Nephron progenitor cell (in vitro differentiated cells): ENCODE measurements around the gene RBMS1.

Experiments used
- DNase-seq: peaks from one replicate; pipeline ENCODE4 v3.0.0; 2021
- H3K27ac Mint-ChIP-seq: 2 replicates; pipeline ENCODE4 v1.8.0; 2021; ENCODE audit warnings: mild to moderate bottlenecking, moderate library complexity, mixed read lengths
- H3K27me3 Mint-ChIP-seq: 2 replicates; pipeline ENCODE4 v1.8.0; 2021; ENCODE audit warnings: mild to moderate bottlenecking, low read depth, mixed read lengths; ENCODE audit not compliant: poor library complexity
- H3K36me3 Mint-ChIP-seq: 2 replicates; pipeline ENCODE4 v1.8.0; 2021; ENCODE audit warnings: low read depth, mixed read lengths
- H3K4me1 Mint-ChIP-seq: 2 replicates; pipeline ENCODE4 v1.8.0; 2021; ENCODE audit warnings: mixed read lengths
- H3K4me3 Mint-ChIP-seq: 2 replicates; pipeline ENCODE4 v1.8.0; 2021; ENCODE audit warnings: mild to moderate bottlenecking, moderate library complexity, mixed read lengths
- H3K9me3 Mint-ChIP-seq: 2 replicates; pipeline ENCODE4 v1.8.0; 2021; ENCODE audit warnings: mild to moderate bottlenecking, moderate library complexity, mixed read lengths
- CTCF ChIP-seq: fragments of 200-600 bp; sonication (generic); IDR thresholded peaks from 2 replicates; pipeline ENCODE4 v1.5.0; 2021; ENCODE audit warnings: antibody characterized with exemption

Gene RBMS1

GRCh38 chr2:160402997-160403979, 90.3 kb downstream of the RBMS1 start:
- no peaks in the 10 kb centered on the region for H3K27me3 Mint-ChIP-seq

DNA sequence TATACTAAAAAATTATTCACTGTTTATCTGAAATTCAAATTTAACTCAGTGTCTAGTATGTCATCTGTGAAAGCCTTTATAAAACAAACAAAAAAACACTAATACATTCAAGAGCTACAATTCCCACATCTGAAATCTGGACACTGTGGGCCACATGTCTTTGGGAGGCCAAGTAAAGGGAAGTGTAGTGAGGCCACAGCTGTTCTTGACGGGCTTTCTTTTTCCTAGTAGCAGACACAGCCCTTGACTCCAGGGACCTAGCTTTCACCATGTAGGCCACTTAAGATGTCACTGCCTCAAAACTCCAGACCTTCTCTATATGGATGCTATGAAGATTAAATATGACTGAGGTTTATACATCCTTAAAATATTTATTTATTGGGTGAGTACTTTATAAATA, 91.1 kb downstream of the RBMS1 start:
- peaks cover 55% of the 10 kb centered on the region for H3K4me1 Mint-ChIP-seq
- no peak for TF ChIP-seq CTCF
- no peak for DNase-seq
- H3K27me3 Mint-ChIP-seq = no peaks in the 10 kb centered on the region
- no peaks in the 10 kb centered on the region for H3K36me3 Mint-ChIP-seq
- H3K27ac Mint-ChIP-seq = no peak overlapping the region
- no peaks in the 10 kb centered on the region for H3K9me3 Mint-ChIP-seq
- no peak overlapping the region for H3K4me3 Mint-ChIP-seq

More at GRCh38 chr2:160402997-160403979, 90.3 kb downstream of the RBMS1 start:
- Mint-ChIP-seq H3K27ac (no peak overlapping the region), H3K36me3 (no peaks in the 10 kb centered on the region), H3K9me3 (no peaks in the 10 kb centered on the region), H3K4me1 (peaks cover 59% of the 10 kb centered on the region), H3K4me3 (no peak overlapping the region)
- TF ChIP-seq CTCF = no peak
- DNase-seq = no peak

DNA sequence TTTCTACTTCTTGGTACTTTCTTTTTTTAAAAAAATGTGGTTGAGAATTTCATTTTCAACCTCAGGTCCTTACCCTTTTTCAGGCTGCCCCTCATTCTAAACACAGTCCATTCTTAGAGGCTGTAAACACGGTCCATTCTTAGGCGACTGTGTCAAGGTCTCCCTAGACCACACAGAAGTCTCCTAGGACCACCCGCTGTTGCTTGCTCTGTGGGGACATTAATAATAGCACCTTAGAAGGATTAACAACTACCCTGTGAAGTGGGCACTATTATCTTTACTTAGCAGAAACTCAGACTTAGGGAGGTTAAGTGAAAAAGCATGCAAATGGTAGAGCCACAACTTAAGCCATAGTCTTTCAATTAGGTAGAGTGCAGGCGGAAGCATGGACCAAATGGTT, 91.7 kb downstream of the RBMS1 start:
- TF ChIP-seq CTCF = no peak
- H3K9me3 Mint-ChIP-seq = no peaks in the 10 kb centered on the region
- H3K27me3 Mint-ChIP-seq = no peaks in the 10 kb centered on the region
- peaks cover 54% of the 10 kb centered on the region for H3K4me1 Mint-ChIP-seq
- no peak overlapping the region for H3K27ac Mint-ChIP-seq
- H3K4me3 Mint-ChIP-seq = no peak overlapping the region
- H3K36me3 Mint-ChIP-seq = no peaks in the 10 kb centered on the region
- peak; percentile 22 for DNase-seq

- no peak for TF ChIP-seq CTCF
- Mint-ChIP-seq H3K36me3 (peaks cover 4% of the 10 kb centered on the region), H3K27ac (no peak overlapping the region), H3K4me1 (peaks cover 34% of the 10 kb centered on the region), H3K9me3 (no peaks in the 10 kb centered on the region), H3K4me3 (no peak overlapping the region), H3K27me3 (no peaks in the 10 kb centered on the region)
- DNase-seq = no peak
Measured at GRCh38 chr2:160399880-160400279, 93.7 kb downstream of the RBMS1 start.

DNA sequence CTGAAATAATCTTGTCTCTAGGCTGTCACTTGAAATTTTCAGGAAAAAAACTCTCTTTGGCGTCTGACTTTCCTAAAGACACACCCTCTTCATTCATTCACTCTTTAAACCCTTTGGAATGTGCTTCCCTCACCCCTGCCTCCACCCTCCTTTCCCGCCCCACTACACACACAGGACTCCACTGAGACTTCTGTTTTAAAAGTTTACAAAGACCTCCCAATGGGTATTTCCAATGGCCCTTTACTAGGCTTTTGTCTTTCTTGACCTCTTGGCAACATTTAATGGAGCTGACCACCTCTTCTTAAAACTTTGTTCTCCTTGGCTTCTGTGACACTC, 96.1 kb downstream of the RBMS1 start:
- no peak for DNase-seq
- Mint-ChIP-seq H3K36me3 (peaks cover 23% of the 10 kb centered on the region), H3K27ac (no peak overlapping the region), H3K4me3 (no peak overlapping the region), H3K27me3 (no peaks in the 10 kb centered on the region), H3K4me1 (peaks cover 19% of the 10 kb centered on the region), H3K9me3 (no peaks in the 10 kb centered on the region)
- TF ChIP-seq CTCF = no peak

DNA sequence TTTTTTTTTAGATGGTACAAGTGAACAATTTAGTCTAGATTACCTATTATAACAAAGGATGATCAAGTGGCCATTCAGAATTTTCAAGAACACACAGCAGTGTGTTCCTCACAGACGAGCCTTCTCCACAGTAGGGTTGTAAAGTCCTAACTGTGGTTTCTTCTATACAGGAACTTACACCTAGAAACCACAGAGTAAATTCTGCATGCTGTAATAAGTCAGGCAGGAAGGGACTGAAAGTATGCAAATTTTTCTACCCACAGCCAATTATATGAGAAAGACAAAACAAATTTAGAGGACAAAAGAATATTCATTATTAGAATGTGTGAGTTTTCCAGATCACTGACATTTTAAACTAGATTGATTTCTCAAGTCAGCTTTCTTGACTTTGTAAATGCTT, 99.5 kb downstream of the RBMS1 start:
- DNase-seq = no peak
- no peaks in the 10 kb centered on the region for H3K9me3 Mint-ChIP-seq
- no peak for TF ChIP-seq CTCF
- no peak overlapping the region for H3K27ac Mint-ChIP-seq
- no peak overlapping the region for H3K4me3 Mint-ChIP-seq
- peaks cover 38% of the 10 kb centered on the region for H3K36me3 Mint-ChIP-seq
- H3K4me1 Mint-ChIP-seq = peaks cover 23% of the 10 kb centered on the region
- no peaks in the 10 kb centered on the region for H3K27me3 Mint-ChIP-seq
